Stimulated activated naive CD8-positive, alpha-beta T cell treated with anti-CD3 and anti-CD28 coated beads, Interleukin-15, amount 100 ng/mL, for 72 hours (primary cell): ENCODE data around the gene FOXC1.
A peak's percentile ranks its signal among the peaks of the same experiment; 100 is the strongest.

ENCODE experiments used
- ATAC-seq: fragments of 150-1000 bp; cut with Tn5 transposase; 2 replicates; pipeline ENCODE4 v1.10.0; 2021; ENCODE audit warnings: mild to moderate bottlenecking, moderate library complexity
- DNase-seq, 2 donors: peaks; one replicate each; pipeline ENCODE4 v3.0.0; 2021 to 2022
- H3K27ac Mint-ChIP-seq, 2 donors: one replicate each; pipeline ENCODE4 v1.8.0; 2022; ENCODE audit warnings: mild to moderate bottlenecking in 2 of 2, mixed read lengths in 2 of 2, moderate library complexity in 2 of 2
- H3K27me3 Mint-ChIP-seq: one replicate; pipeline ENCODE4 v1.8.0; 2022; ENCODE audit warnings: mixed read lengths
- H3K4me1 Mint-ChIP-seq: one replicate; pipeline ENCODE4 v1.8.0; 2022; ENCODE audit warnings: mild to moderate bottlenecking, mixed read lengths
- H3K4me3 Mint-ChIP-seq, 2 donors: one replicate each; pipeline ENCODE4 v1.8.0; 2022; ENCODE audit warnings: mild to moderate bottlenecking in 2 of 2, mixed read lengths in 2 of 2, moderate library complexity in 1 of 2
- H3K9me3 Mint-ChIP-seq, 2 donors: one replicate each; pipeline ENCODE4 v1.8.0; 2022; ENCODE audit warnings: mixed read lengths in 2 of 2

FOXC1 gene

GRCh38 chr6:1609648-1610496 lies at the start of gene FOXC1:
FOXC1 (plus strand) TSS chr6:1609915; CDS start chr6:1610446, 531 bp downstream.
- peak in 1 of 2 donors; percentile 51 for DNase-seq
- Mint-ChIP-seq H3K9me3 (no peaks in the 10 kb centered on the region), H3K27ac (no peak within 1 kb of the TSS), H3K4me1 (peaks cover 53% of the 10 kb centered on the region), H3K27me3 (peaks cover 83% of the 10 kb centered on the region), H3K4me3 (peak within 1 kb of the TSS; percentile 83 to 85)
- ATAC-seq, result peak; percentile 47

GRCh38 chr6:1560281-1561058 lies 49.2 kb upstream of the FOXC1 start:
- DNase-seq (no peak), ATAC-seq (no peak)
- Mint-ChIP-seq H3K9me3 (peaks cover 0 to 14% of the 10 kb centered on the region in 2 donors), H3K27me3 (peaks cover 36% of the 10 kb centered on the region), H3K27ac (no peak overlapping the region), H3K4me3 (no peak overlapping the region), H3K4me1 (no peaks in the 10 kb centered on the region)

- Mint-ChIP-seq H3K4me3 (no peak overlapping the region), H3K27ac (no peak overlapping the region), H3K9me3 (peaks cover 0 to 16% of the 10 kb centered on the region in 2 donors), H3K27me3 (peaks cover 33% of the 10 kb centered on the region), H3K4me1 (no peaks in the 10 kb centered on the region)
- ATAC-seq, result no peak
- no peak for DNase-seq
These were observed 48.4 kb upstream of the FOXC1 start for GRCh38 chr6:1561355-1561754.

- DNase-seq, result no peak
- Mint-ChIP-seq H3K4me1 (no peaks in the 10 kb centered on the region), H3K27me3 (peaks cover 26% of the 10 kb centered on the region), H3K27ac (no peak overlapping the region), H3K4me3 (no peak overlapping the region), H3K9me3 (peaks cover 0 to 16% of the 10 kb centered on the region in 2 donors)
- ATAC-seq, result no peak
These were observed 47.4 kb upstream of the FOXC1 start for GRCh38 chr6:1562171-1562955.

GRCh38 chr6:1569377-1569776 lies 40.3 kb upstream of the FOXC1 start:
- no peak for ATAC-seq
- no peak for DNase-seq
- Mint-ChIP-seq H3K9me3 (peaks cover 21 to 35% of the 10 kb centered on the region in 2 donors), H3K27ac (no peak overlapping the region), H3K27me3 (peaks cover 9% of the 10 kb centered on the region), H3K4me1 (no peaks in the 10 kb centered on the region), H3K4me3 (no peak overlapping the region)

GRCh38 chr6:1570848-1571247 lies 38.9 kb upstream of the FOXC1 start:
- no peaks in the 10 kb centered on the region for H3K27me3 Mint-ChIP-seq
- DNase-seq, result no peak
- ATAC-seq, result no peak
- no peak overlapping the region for H3K4me3 Mint-ChIP-seq
- no peaks in the 10 kb centered on the region for H3K4me1 Mint-ChIP-seq
- H3K9me3 Mint-ChIP-seq, result peaks cover 21 to 22% of the 10 kb centered on the region in 2 donors
- H3K27ac Mint-ChIP-seq, result no peak overlapping the region

- DNase-seq (no peak), ATAC-seq (no peak)
- H3K4me1 Mint-ChIP-seq, result no peaks in the 10 kb centered on the region
- peaks cover 21 to 22% of the 10 kb centered on the region in 2 donors for H3K9me3 Mint-ChIP-seq
- no peaks in the 10 kb centered on the region for H3K27me3 Mint-ChIP-seq
- no peak overlapping the region for H3K27ac Mint-ChIP-seq
- no peak overlapping the region for H3K4me3 Mint-ChIP-seq
These were observed 36.8 kb upstream of the FOXC1 start for GRCh38 chr6:1572892-1573291.

GRCh38 chr6:1574083-1574761 lies 35.5 kb upstream of the FOXC1 start:
- ATAC-seq, result no peak
- Mint-ChIP-seq H3K27me3 (no peaks in the 10 kb centered on the region), H3K4me3 (no peak overlapping the region), H3K9me3 (peaks cover 16 to 22% of the 10 kb centered on the region in 2 donors), H3K27ac (no peak overlapping the region), H3K4me1 (no peaks in the 10 kb centered on the region)
- DNase-seq, result no peak

- ATAC-seq (no peak), DNase-seq (no peak)
- H3K27ac Mint-ChIP-seq, result no peak overlapping the region
- no peaks in the 10 kb centered on the region for H3K4me1 Mint-ChIP-seq
- no peak overlapping the region for H3K4me3 Mint-ChIP-seq
- no peaks in the 10 kb centered on the region for H3K27me3 Mint-ChIP-seq
- H3K9me3 Mint-ChIP-seq, result peaks cover 16 to 22% of the 10 kb centered on the region in 2 donors
These were observed 34.9 kb upstream of the FOXC1 start for GRCh38 chr6:1574890-1575209.

- Mint-ChIP-seq H3K27ac (no peak overlapping the region), H3K9me3 (peaks cover 16 to 22% of the 10 kb centered on the region in 2 donors), H3K27me3 (no peaks in the 10 kb centered on the region), H3K4me3 (no peak overlapping the region), H3K4me1 (no peaks in the 10 kb centered on the region)
- no peak for DNase-seq
- no peak for ATAC-seq
These were observed 34.3 kb upstream of the FOXC1 start for GRCh38 chr6:1575210-1576041.

GRCh38 chr6:1576166-1576565 lies 33.5 kb upstream of the FOXC1 start:
- DNase-seq (no peak), ATAC-seq (no peak)
- no peaks in the 10 kb centered on the region for H3K4me1 Mint-ChIP-seq
- H3K4me3 Mint-ChIP-seq, result no peak overlapping the region
- H3K27me3 Mint-ChIP-seq, result no peaks in the 10 kb centered on the region
- H3K9me3 Mint-ChIP-seq, result peaks cover 9 to 14% of the 10 kb centered on the region in 2 donors
- H3K27ac Mint-ChIP-seq, result no peak overlapping the region

GRCh38 chr6:1576711-1577110 lies 33.0 kb upstream of the FOXC1 start:
- no peaks in the 10 kb centered on the region for H3K27me3 Mint-ChIP-seq
- peaks cover 3 to 9% of the 10 kb centered on the region in 2 donors for H3K9me3 Mint-ChIP-seq
- ATAC-seq (no peak), DNase-seq (no peak)
- no peak overlapping the region for H3K4me3 Mint-ChIP-seq
- no peaks in the 10 kb centered on the region for H3K4me1 Mint-ChIP-seq
- no peak overlapping the region for H3K27ac Mint-ChIP-seq

GRCh38 chr6:1577146-1577680 lies 32.5 kb upstream of the FOXC1 start:
- H3K4me3 Mint-ChIP-seq, result no peak overlapping the region
- DNase-seq (no peak), ATAC-seq (no peak)
- H3K27ac Mint-ChIP-seq, result no peak overlapping the region
- no peaks in the 10 kb centered on the region for H3K4me1 Mint-ChIP-seq
- no peaks in the 10 kb centered on the region for H3K27me3 Mint-ChIP-seq
- H3K9me3 Mint-ChIP-seq, result peaks cover 0 to 4% of the 10 kb centered on the region in 2 donors
